Nephron progenitor cell (in vitro differentiated cells): ENCODE measurements around the gene TMEM154.

Source experiments
- DNase-seq: peaks from one replicate; pipeline ENCODE4 v3.0.0; 2021
- H3K27ac Mint-ChIP-seq: 2 replicates; pipeline ENCODE4 v1.8.0; 2021; ENCODE audit warnings: mild to moderate bottlenecking, moderate library complexity, mixed read lengths
- H3K27me3 Mint-ChIP-seq: 2 replicates; pipeline ENCODE4 v1.8.0; 2021; ENCODE audit warnings: mild to moderate bottlenecking, low read depth, mixed read lengths; ENCODE audit not compliant: poor library complexity
- H3K36me3 Mint-ChIP-seq: 2 replicates; pipeline ENCODE4 v1.8.0; 2021; ENCODE audit warnings: low read depth, mixed read lengths
- H3K4me1 Mint-ChIP-seq: 2 replicates; pipeline ENCODE4 v1.8.0; 2021; ENCODE audit warnings: mixed read lengths
- H3K4me3 Mint-ChIP-seq: 2 replicates; pipeline ENCODE4 v1.8.0; 2021; ENCODE audit warnings: mild to moderate bottlenecking, moderate library complexity, mixed read lengths
- H3K9me3 Mint-ChIP-seq: 2 replicates; pipeline ENCODE4 v1.8.0; 2021; ENCODE audit warnings: mild to moderate bottlenecking, moderate library complexity, mixed read lengths
- TF ChIP-seq, protein P1 (sequence below): fragments of 200-600 bp; sonication (generic); IDR thresholded peaks from 2 replicates; pipeline ENCODE4 v1.5.0; 2021; ENCODE audit warnings: antibody characterized with exemption

Gene TMEM154

DNA sequence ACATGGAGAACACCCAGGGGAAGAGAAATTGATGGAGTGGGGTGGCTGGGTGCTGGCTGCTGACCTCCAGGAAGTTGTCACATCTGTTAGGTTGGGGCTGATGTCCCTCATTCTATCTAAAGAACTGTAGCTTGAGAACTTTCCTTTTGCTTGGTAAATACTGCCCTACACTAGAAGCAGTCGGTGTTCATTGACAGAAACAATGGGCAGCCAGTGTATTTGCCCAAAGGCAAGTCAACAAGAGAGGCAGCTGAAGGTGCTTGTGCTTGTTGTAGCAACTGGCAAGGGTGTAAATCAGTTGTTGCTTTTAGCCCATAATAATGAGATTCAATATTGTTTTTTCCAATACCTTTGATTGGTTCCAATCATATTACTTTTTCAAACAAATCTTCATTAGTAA lies 956 bp downstream of the TMEM154 start:
- TF ChIP-seq, protein P1, sequence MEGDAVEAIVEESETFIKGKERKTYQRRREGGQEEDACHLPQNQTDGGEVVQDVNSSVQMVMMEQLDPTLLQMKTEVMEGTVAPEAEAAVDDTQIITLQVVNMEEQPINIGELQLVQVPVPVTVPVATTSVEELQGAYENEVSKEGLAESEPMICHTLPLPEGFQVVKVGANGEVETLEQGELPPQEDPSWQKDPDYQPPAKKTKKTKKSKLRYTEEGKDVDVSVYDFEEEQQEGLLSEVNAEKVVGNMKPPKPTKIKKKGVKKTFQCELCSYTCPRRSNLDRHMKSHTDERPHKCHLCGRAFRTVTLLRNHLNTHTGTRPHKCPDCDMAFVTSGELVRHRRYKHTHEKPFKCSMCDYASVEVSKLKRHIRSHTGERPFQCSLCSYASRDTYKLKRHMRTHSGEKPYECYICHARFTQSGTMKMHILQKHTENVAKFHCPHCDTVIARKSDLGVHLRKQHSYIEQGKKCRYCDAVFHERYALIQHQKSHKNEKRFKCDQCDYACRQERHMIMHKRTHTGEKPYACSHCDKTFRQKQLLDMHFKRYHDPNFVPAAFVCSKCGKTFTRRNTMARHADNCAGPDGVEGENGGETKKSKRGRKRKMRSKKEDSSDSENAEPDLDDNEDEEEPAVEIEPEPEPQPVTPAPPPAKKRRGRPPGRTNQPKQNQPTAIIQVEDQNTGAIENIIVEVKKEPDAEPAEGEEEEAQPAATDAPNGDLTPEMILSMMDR: no peak
- Mint-ChIP-seq H3K36me3 (no peaks in the 10 kb centered on the region), H3K4me1 (peaks cover 70% of the 10 kb centered on the region), H3K4me3 (peak overlapping the region; percentile 17), H3K9me3 (no peaks in the 10 kb centered on the region), H3K27me3 (no peaks in the 10 kb centered on the region), H3K27ac (no peak overlapping the region)
- DNase-seq: no peak

DNA sequence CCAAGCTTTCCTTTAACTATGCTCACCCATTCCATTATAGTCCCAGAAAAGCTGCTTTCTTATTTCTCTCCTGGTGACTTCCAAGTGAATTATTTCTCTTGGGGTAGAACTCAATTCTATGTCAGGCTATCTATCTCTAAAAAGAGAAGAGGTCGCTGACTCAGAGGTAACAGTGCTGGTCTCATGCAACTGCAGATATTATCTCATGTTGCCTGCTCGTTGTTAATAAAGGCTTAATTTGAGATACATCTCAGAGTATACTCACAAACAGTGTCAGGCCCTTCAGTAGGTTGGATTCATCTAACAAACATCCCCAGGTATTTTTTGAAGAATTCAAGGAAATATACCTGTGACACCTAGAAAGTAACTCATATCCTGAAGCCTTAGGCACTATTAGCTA lies 2.7 kb downstream of the TMEM154 start:
- no peaks in the 10 kb centered on the region for H3K9me3 Mint-ChIP-seq
- H3K4me3 Mint-ChIP-seq: no peak overlapping the region
- H3K27me3 Mint-ChIP-seq: no peaks in the 10 kb centered on the region
- no peak for DNase-seq
- no peak overlapping the region for H3K27ac Mint-ChIP-seq
- TF ChIP-seq, protein P1: no peak
- peaks cover 53% of the 10 kb centered on the region for H3K4me1 Mint-ChIP-seq
- H3K36me3 Mint-ChIP-seq: no peaks in the 10 kb centered on the region

DNA sequence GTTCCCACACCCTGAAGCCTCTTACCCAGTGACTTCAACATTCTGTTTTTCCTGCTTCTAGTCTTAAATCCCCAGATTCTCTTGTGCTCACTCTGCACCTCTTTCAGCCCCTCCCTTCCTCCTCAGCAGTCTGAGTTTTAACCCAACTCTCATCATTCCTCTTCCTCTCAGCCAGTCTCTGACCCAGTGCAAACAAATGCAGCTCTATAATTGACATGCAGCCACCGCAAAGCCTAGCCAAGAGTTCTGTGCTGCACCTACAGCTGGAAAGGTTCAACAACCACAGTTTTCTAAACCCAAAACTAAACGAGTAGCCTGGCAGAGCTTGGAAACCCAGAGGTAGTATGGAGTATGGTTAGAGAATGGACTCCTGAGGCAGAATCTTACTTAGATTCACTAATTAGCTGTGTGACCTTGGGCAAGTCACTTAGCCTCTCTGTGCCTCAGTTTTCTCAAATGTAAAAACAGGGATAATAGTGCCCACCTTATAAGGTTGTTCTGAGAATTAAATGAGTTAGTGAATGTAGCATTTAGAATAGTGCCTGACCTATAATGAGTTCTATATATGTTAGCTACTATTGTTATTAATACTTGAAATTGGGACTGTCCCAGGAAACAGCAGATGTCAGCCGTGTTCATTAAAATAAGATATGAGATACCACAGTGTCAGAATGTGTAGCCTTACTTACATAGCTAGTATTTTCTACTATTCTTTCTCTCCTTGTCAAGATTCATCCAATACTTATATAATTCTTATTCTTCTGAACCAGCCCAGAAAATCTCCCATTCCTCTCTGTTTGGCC lies 3.5 kb downstream of the TMEM154 start:
- H3K27ac Mint-ChIP-seq: no peak overlapping the region
- TF ChIP-seq, protein P1: no peak
- no peak overlapping the region for H3K4me3 Mint-ChIP-seq

DNA sequence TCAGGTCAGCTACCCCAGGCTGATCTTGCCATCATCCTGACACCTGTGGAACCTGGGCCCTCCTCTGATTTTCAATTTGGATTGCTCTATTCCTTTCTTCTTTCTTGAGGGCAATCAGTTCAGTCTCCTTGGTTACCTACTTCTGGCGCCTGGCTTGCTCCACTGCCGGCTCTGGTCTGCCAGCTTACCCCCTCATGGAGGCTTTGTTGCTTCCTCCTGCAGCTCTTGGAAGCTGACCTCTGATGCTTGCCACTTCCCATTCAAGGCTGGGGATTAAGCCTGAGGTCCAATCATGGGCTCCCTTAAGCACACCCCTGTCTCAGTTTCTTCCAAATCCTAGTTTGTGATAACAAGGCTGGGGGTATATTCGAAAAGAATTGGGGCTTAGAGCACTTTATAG lies 5.4 kb downstream of the TMEM154 start:
- DNase-seq: no peak
- TF ChIP-seq, protein P1: no peak
- no peak overlapping the region for H3K4me3 Mint-ChIP-seq
- peaks cover 6% of the 10 kb centered on the region for H3K36me3 Mint-ChIP-seq
- H3K4me1 Mint-ChIP-seq: peaks cover 29% of the 10 kb centered on the region
- no peak overlapping the region for H3K27ac Mint-ChIP-seq
- H3K27me3 Mint-ChIP-seq: no peaks in the 10 kb centered on the region
- no peaks in the 10 kb centered on the region for H3K9me3 Mint-ChIP-seq

More for the DNA sequence above, 3.5 kb downstream of the TMEM154 start:
- H3K9me3 Mint-ChIP-seq: no peaks in the 10 kb centered on the region
- no peak for DNase-seq
- no peaks in the 10 kb centered on the region for H3K27me3 Mint-ChIP-seq
- no peaks in the 10 kb centered on the region for H3K36me3 Mint-ChIP-seq
- H3K4me1 Mint-ChIP-seq: peaks cover 44% of the 10 kb centered on the region

DNA sequence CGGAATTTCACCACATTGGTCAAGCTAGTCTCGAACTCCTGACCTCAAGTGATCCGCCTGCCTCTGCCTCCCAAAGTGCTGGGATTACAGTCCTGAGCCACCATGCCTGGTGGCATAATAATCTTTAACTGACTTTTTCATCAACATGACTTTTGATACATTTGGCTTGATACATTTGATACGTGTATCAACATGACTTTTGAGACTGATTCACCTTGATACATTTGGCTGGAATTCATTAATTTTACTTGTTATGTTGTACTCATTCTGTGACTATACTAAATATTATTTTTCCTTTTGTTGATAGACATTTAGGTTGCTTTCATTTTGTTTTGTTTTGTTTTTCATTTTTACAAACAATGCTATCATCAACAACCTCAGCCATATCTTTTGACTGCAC lies 6.3 kb downstream of the TMEM154 start:
- Mint-ChIP-seq H3K36me3 (peaks cover 6% of the 10 kb centered on the region), H3K4me1 (peaks cover 20% of the 10 kb centered on the region)

More for the DNA sequence above, 6.3 kb downstream of the TMEM154 start:
- Mint-ChIP-seq H3K9me3 (no peaks in the 10 kb centered on the region), H3K27me3 (peaks cover under 1% of the 10 kb centered on the region), H3K4me3 (no peak overlapping the region), H3K27ac (no peak overlapping the region)
- no peak for DNase-seq
- TF ChIP-seq, protein P1: no peak
